HFF-Myc (cell line): ENCODE data around the gene KLF9.

Experiments
- DNase-seq: peaks from one replicate; pipeline ENCODE4 v3.0.0-alpha.2; 2011; ENCODE audit warnings: low read depth; ENCODE audit errors: extremely low read depth
- H3K4me3 ChIP-seq: replicated peaks from 2 replicates; pipeline ENCODE4 v1.5.1; 2011; ENCODE audit warnings: low read depth, mild to moderate bottlenecking, control low read depth, low read length
- TF ChIP-seq, protein P1 (sequence below): IDR thresholded peaks from 2 replicates; pipeline ENCODE4 v1.5.1; 2012; ENCODE audit warnings: mild to moderate bottlenecking, low read depth, low read length, control low read depth; ENCODE audit errors: missing control alignments

The KLF9 gene

GRCh38 chr9:70418822-70419555 is 4.5 kb upstream of the KLF9 start:
- H3K4me3 ChIP-seq = peak overlapping the region; percentile 59
- TF ChIP-seq, protein P1, sequence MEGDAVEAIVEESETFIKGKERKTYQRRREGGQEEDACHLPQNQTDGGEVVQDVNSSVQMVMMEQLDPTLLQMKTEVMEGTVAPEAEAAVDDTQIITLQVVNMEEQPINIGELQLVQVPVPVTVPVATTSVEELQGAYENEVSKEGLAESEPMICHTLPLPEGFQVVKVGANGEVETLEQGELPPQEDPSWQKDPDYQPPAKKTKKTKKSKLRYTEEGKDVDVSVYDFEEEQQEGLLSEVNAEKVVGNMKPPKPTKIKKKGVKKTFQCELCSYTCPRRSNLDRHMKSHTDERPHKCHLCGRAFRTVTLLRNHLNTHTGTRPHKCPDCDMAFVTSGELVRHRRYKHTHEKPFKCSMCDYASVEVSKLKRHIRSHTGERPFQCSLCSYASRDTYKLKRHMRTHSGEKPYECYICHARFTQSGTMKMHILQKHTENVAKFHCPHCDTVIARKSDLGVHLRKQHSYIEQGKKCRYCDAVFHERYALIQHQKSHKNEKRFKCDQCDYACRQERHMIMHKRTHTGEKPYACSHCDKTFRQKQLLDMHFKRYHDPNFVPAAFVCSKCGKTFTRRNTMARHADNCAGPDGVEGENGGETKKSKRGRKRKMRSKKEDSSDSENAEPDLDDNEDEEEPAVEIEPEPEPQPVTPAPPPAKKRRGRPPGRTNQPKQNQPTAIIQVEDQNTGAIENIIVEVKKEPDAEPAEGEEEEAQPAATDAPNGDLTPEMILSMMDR = no peak
- peak; percentile 85 for DNase-seq

- no peak overlapping the region for H3K4me3 ChIP-seq
- TF ChIP-seq, protein P1 = no peak
- DNase-seq = no peak
Measured at GRCh38 chr9:70415476-70415875, 1.0 kb upstream of the KLF9 start.

DNA sequence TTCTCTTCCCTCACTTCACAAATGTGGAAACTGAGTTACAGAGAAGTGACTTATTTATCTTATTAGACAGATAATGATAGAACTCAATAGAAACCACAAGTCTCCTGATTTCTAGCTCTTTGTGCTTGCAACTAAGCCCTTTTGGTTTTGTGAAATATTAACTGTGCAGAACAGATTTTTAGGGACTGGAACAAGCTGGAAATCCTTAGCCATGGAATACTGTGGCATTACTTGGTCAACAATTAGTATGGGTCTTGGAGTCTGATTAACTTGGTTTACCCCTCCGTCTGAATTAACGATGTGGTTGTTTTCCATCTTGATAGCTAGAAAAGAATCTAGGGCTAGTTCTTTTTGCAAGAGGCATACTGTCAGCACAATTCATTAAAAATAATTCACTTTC is 584 bp upstream of the KLF9 start:
- no peak for DNase-seq
- H3K4me3 ChIP-seq = peak overlapping the region; percentile 77; the same call in 1 of the 2 replicates
- TF ChIP-seq, protein P1 = no peak

DNA sequence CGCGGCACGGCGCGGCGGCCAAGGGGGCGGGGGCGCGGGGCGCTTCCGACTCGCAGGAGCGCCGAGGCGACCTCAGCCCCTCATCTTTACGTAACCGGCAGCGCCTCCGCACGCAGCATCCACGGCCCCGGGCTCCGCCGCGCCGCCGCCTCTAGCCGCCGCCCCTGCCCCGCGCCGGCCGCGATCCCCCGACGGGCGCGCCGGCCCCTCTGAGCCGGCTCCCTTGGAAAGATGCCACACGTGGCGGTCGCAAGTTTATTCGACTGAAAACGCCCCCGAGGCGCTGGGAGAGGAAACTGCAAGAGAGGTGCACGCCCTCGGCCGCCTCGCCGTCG is 1.0 kb downstream of the KLF9 start:
- TF ChIP-seq, protein P1 = no peak
- no peak for DNase-seq
- H3K4me3 ChIP-seq = peak overlapping the region; percentile 77

DNA sequence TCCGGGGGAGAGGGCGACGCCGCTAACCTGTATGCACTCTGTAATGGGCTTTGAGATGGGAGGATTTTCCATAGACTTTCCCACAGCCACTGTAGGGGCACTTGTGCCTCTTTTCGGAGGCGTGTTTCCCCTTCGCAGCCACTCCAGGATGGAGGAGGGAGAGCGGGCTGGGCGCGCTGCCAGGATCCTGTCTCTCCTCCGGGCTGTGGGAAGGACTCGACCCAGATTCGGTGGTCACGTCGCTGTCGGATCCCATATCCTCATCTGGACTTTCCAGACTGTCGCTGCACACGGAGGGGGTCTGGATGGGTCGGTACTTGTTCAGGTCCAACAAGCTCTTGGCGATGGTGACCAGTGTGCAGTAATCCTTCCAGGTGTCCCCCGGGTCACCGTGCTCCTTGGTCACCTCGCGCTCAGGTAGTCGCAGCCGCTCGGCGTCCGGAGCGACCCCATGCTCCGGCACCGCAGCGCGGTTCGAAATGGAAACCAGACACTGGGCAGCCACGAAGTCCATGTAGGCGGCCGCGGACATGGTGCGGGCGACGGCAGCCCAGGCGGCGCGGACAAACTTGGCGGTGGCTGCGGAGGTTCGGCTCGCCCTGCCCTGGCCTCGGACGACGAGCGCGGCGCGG is 1.5 kb downstream of the KLF9 start:
- TF ChIP-seq, protein P1 = no peak
- peak overlapping the region; percentile 77 for H3K4me3 ChIP-seq
- DNase-seq = no peak

DNA sequence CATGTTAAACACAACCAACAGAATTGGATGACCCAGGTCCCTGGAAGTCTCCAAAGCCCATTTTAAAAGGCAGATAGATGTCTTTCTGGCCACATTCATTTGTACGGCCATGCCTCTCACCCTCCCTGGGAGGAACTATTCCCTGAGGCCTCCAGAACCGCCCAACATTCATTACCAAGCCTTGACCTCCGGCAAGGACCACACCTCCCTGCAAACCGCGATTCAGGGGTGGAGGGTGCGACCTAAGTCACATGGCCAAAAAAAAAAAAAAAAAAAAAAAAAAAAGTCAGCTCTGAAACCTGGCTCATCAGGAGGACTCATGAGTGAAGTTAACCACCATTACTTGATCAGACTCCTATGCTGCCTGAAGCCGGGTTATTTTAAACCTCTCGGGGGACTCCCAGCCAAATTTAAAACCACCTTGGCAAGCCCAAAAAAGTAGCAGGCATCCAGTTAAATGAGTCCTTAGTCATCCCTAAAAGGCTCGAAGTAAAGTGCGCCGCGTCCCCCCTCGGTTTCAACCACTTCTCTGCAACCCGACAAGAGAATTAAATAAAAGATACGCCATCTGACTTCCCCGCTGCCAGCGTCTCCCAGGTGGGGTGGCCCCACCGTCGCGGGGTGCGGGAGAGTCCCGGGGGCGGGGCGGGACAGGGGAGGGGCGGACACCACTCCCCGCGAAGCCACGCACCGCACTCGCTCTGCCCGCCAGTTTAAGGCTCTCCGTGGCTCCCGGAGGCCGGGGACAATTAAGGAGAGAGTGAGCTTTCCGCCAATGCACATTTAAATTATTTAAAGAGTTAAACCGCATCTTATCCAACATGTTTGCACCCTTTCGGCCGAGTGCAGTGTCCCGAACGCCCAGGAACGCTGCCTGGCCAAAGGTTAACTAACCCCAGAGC is 2.3 kb downstream of the KLF9 start:
- no peak for DNase-seq
- TF ChIP-seq, protein P1 = no peak
- H3K4me3 ChIP-seq = peak overlapping the region; percentile 77
